ENCODE measurements around the gene GAST.
"Not testable (repeated sequence)": the region's sequence is repeated elsewhere in the genome, so short reads cannot be mapped to it uniquely, and the experiment has no call there.

Gene GAST, protein sequence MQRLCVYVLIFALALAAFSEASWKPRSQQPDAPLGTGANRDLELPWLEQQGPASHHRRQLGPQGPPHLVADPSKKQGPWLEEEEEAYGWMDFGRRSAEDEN

DNA sequence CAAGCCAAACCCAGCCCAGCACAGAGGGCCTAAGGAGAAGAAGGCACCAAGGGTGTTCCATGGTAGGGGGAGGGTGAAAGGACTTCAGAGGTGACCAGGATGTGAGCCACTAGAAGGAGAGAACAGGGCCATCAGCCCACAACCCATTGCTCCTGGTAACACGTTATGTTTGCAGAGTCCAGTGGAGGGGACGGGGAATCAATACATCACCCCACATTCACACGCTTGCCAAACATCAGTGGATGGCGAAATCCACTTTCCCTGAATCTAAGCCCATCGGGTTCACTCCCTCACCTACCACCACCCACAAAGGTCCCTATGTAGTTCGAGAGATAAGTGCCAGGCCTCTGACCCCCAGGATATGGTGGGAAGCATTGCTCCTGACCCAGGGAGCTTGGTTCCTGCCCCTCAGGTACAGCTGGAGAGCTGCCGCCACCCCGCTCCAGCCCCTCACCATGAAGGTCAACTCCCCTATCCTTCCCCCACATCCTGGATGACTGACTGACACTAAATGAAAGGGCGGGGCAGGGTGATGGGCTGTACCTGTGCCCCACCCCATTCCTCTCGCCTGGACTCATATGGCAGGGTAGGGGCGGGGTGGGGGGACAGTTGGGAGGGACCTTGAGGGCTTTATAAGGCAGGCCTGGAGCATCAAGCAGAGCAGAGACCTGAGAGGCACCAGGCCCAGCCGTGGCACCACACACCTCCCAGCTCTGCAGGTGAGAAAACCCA, at the start of gene GAST:
TSS of gene GAST (plus strand) at position 663 of the 732 bp plus-strand sequence. CDS start 3,106 bp downstream, outside the sequence.
- no peak for DNase-seq (ENCODE audit: low read depth)

DNA sequence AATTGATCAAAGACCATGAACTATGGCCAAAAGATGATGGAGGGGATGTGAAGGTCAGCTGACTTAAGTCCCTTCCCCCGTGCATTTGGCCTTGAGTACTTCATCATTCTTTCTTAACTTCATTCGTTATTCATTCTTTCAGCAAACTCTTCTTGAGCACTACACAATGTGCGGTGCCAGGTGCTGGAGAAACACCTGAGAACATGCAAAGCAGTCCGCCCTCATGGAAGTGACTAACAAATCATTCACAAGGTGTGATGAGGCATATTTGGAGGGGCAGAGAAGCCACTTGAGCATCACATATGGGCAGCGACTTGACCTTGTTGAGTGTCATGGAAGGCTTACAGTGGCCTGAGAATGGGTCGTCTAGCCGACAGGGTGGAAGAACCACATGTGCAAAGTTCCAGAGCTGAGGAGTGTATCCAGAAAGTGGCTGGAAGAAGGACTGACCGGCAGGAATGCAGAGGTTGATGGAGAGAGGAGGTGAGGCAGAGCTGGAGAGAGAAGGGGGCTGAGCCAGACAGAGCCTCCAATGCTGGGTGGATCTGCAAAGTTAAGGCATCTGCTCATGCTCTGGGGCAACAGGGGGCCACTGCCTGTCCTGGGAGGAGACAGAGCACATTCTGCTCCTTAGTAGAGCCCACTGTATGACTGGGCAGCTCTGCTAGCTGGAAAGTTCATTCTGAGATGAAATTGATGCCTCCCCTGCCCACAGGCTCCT, 48.5 kb upstream of the GAST start:
- DNase-seq (ENCODE audit: low read depth): no peak

DNA sequence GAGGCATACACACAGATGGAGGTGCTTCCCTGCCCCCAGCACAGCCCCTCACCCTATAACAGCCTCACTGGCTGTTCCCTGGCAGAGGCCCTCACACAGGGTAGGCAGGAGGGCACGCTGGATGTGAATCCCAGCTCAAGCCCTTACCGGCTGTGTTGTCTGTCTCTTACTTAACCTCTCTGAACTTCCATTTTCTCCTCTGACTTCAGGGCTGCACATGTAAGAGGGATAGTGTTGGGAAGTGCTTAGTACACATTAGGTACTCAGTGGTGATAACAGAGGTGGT, 48.0 kb upstream of the GAST start:
- DNase-seq (ENCODE audit: low read depth): no peak

DNA sequence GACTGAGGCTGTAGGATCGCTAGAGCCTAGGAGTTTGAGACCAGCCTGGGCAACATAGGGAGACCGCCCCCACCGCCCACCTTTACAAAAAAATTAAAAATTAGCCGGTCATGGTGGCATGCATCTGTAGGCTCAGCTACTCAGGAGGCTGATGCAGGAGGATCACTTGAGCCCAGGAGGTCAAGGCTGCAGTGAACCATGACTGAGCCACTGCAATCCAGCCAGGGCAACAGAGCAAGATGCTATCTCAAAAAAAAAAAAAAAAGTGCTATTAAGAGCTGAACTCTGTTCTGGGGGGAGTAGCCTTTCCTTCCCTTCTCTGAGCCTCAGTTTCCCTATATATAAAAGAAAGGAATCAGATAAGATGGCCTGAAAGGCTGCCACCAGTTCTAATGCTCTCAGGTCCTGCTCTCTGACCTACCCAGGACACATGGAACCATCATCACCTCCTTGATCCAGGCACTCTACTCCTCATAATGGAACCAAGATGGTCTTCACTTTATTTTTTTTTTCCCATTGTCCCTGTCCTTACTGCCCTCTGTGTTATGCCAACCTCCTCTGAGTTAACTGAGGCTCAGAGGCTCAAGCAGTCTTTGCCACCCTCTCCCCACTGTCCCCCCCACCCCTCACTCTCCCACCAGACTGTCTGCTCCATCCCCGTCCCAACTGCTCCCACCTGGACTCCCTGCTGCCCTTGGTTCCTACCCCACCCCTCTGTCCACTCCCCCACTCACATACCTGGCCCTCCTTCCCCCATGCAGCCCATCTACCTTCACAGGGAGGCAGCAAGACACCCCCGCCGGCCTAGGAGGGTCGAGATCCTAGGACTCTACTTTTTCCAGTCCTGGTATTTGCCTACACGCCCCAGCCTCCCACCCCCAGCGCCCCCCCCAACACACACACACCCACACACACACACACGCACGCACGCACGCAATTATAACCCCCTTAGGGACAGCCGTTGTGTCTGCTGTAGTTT, 47.3 kb upstream of the GAST start:
- DNase-seq (ENCODE audit: low read depth): no peak

DNA sequence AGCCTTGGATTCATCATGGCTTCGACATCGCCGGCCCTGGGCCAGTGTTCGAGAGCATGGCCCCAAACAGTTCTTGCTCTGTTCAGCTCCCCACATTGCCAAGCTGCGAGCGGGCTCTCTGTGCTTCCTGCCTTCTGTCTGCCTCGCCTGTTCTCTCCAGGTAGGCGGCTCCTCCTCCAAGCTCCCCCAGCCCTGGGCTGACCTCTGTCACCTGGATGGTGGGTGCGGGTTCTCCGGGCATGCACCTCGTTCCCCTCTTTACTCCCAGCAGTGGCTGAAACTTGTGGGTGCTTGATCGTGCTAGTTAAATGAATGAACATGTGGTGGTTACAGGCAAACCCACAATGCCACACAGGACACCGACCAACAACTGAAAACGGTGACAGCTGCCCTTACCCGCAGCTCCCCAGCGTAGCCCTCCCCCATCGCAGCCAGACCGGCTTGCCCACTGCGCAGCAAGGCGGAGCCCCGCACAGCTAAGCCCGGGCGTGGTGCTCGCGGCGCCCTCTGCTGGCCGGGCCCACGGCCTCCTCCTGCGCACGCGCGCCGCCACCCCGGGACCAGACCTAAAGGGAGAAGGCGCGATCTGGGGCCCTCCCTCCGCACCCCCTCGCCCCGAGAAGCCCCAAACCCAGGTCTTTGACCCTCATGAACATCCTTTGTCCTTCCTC, 46.4 kb upstream of the GAST start:
- DNase-seq (ENCODE audit: low read depth): peak; percentile 61

DNA sequence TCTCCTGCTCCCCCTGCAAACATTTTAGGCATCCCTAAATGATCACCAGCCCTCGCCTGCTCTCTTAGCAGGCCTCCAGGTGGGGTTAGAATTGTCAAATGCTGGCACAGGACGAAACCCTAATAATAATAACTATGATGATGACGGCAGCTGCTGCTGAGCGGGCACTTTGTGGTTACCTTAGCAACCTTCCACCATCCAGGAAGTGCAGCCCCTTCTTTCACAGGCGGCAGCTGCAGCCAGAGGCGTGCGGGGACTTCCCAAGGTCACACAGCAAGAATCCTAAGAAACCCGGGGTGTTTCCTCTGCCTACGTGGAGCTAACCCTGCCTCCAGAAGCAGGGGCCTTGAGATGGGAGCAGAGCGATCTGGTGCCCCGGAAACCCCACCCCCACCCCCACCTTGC, 45.9 kb upstream of the GAST start:
- DNase-seq (ENCODE audit: low read depth): no peak

DNA sequence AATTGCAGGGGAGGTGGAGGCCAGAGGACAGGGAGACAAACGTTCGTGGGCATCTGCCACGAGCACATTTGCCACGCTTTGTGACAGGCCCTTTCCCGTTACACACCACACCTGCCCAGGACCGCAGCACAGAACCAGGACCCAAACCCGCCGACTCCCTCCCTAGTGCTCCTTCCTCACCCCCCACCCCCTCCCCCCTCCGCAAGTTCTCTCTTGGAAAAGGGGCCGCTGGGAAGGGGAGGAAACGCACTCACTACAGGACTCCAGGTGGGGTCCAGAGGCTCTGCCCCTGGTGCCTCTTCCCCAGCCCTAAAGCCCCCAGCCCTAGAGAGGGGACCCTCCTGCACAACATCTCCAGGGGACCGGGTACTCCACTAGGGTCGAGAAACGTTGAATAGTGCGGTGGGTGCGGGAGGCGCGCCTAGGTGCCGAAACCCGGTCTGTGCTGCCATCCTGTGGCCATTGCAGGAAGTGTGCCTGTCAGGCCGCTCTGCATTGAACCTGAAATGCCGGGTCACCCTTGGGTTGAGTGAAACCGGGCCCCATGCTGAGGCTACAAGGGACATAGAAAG, 45.3 kb upstream of the GAST start:
- DNase-seq (ENCODE audit: low read depth): no peak

DNA sequence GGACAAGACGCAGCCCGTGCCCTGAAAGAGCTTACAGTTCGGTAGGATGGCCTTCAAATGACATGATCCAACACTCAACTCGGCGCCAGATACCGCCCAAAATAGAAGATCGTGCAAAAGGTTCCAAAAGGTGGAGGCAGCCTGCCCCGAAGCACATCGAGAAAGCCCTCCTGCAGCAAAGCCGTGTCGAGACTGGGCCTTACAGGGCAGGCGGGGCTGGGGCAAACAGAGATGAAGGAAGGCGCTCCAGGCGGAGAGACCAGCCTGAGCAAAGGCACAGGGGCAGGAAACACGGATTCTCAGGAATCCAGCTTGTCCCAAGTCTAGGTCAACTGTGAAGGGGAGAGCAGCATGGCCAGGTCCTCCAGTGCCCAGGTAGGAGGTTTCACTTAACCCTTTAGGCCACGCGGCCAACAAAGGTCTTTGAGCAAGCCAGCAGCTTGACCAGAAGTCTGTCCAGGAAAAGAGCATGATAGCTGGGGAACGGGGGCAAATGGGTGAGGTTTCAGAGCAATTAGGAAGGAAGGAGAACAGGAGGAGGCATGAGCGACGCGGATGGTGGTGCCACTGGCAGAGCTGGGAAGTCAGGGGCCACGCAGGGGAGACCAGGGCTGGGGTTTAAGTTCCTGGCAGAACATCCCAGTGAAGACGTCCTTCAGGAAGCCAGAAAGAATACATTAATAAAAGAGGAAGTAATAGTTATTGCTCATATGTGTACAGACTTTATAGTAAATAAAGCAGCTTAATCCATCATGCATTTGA, 44.7 kb upstream of the GAST start:
- DNase-seq (ENCODE audit: low read depth): no peak

DNA sequence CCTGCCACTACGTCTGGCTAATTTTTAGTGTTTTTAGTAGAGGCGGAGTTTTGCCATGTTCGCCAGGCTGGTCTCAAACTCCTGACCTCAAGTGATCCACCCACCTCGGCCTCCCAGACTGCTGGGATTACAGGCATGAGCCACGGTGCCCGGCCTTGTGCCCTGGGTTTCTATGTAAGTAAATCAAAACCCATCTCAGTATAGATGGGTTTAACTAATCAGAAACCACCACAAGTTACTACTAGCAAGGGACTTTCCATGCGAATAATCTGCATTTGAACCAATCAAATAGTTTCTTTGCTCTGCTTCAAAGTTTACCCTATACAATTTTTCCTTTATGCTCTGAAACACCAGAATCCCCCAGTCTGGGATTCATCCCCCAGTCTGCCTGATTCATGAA, 40.0 kb upstream of the GAST start:
- no peak for DNase-seq (ENCODE audit: low read depth)

DNA sequence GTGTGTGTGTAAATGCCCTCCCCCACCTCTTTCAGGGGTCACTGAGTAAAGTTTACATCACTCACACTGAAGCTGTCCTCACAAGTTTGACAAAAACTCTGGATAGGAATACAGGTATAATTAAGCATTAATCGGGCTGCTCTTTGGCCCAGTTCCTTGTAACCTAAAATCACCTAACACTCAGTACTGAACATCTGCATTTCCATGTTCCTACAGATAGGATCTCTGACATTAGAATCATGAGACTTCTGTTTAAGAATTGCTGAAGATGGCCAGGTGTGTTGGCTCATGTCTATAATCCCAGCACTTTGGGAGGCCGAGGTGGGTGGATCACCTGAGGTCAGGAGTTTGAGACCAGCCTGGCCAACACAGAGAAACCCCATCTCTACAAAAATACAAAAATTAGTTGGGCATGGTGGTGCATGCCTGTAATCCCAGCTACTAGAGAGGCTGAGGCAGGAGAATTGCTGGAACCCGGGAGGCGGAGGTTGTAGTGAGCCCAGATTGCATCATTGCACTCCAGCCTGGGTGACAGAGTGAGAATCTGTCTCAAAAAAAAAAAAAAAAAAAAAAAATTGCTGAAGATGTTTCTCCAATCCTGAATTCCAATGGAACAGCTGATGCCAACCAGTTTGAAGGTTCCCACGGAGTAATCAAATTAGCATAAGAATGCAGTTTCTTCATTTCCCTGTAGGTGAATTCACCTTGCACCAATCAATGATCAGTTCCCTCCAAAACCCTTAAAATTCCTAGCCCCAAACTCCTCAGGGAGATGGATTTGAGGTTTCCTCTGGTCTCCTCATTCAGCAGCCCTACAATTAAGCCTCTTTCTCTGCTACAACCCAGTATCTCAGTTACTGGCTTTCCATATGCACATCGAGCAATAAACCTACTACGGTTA, 36.7 kb upstream of the GAST start:
- not testable (repeated sequence) for DNase-seq (ENCODE audit: low read depth)

DNA sequence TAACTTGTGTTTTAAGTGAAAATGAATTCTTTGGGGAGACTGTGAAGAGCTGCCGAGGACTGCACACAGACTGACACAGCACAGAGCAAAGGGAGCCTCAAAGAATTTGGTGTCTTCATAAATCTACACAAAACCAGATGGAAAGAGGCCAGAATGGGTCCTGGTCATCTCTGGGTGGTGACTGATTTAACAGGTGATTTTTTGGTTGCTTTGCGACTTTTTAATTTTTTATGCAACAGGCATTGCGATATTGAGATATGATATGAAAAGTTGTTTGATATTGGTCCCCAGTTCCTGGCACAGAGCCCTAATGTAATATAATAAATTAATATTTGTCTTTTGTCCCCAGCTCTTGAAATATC, 36.1 kb upstream of the GAST start:
- DNase-seq (ENCODE audit: low read depth): no peak

DNA sequence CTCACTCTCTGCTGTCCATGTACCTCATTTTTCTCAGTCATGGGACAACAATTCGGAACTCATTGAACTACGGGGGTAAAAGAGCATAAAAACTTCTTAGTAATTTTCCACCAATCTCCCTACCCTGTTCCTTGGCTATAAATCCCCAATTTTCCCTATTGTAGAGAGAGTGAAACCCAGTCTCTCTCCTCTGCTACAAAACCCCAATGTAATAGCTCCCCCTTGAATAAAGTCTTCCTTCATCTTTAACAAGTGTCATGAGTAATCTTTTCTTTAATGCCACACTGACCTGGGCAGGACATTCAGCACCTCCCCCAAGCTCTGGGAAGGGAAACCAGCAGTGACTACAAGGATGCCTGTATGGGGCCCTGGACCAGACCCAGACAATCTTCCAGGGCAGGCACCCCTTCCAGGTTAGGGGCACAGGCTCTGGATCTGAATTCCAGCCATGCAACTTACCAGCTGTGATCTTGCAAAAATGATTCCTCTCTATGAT, 33.7 kb upstream of the GAST start:
- peak; percentile 20 for DNase-seq (ENCODE audit: low read depth)

DNA sequence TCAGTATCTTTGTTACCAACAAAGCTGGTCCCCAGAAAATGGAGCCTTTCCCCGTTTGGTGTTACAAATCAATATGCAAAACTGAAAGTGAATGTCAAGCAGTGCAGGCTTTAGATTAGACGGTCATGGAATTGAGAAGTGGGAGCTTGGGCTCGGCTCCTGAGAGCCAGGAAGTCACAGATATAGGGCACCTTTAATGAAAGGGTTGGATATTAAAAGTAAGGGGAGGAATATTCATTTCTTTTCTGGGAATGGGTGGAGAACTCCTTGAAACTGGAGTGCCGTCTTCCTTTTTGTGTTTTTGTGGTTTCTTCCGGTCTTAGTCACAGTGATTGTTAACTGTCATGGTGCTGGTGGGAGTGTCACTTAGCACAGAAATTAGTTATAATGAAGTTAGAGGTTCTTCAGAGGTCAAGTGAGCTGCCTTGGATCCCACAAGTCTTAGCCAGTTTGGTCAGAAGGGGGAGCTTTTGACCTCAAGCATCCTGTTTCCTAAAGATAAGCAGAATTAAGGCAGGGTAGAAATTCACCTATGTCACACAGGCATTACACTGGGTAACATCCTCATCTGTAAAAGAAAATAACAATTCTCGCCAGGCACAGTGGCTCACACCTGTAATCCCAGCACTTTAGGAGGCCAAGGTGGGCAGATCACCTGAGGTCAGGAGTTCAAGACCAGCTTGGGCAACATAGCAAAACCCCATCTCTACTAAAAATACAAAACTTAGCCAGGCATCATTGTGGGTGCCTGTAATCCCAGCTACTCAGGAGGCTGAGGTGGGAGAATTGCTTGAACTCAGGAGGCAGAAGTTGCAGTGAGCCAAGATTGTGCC, 33.0 kb upstream of the GAST start:
- DNase-seq (ENCODE audit: low read depth): peak; percentile 75

DNA sequence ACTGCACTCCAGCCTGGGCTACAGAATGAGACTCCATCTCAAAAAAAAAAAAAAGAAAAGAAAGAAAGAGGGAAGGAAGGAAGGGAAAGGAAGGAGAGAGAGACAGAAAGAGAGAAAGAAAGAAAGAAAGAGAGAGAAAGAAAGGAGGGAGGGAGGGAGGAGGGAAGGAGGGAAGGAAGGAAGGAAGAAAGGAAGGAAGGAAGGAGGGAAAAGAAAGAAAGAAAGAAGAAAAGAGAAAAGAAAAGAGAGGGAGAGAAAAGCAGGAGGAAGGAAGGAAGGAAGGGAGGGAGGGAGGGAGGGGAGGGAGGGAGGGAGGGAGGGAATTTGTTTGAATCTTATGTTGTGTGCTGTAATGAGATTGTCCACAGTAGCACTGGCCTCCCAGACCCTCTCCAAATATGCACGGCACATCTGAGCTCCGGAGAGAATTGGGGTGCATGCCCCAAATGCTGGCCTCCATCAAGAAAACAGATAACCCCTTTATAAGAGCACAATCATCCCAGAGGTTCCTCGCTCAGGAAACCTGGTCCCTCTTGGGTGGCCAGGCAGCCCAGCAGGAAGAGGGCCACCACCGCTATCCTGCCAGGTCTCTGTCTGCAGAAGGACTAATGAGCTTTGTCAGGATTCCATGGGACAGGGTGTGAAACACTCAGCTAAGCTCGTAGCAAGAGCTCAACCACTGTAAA, 32.2 kb upstream of the GAST start:
- DNase-seq (ENCODE audit: low read depth): no peak

DNA sequence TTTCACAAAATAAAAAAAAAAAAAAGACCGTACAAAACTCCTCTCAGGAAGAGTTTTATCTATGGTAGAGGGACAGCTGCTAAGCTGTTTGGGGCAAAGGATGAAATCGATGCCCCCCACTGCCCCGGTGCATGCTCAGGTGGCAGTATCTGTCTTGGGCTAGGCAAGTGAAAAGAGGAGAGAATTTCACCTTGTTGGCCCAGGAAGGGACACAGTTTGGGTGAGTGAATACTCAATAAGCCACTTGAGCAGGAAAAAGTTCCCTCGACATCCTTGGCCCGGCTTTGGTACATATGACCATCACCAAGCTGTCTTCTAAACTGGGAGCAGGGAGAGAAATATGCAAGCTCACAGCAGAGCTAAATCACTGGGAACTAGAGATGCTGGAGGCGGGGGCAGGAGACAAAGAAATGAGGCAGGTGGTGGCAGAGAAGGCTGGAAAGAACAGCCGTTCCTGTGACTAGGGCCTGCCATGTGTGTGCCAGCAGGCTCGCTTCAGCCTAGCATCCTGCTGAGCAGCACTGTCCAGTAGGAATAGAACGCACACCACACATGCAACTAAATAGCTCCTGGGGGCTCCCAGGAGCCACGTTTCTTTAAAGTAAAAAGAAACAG, 31.6 kb upstream of the GAST start:
- DNase-seq (ENCODE audit: low read depth): no peak

DNA sequence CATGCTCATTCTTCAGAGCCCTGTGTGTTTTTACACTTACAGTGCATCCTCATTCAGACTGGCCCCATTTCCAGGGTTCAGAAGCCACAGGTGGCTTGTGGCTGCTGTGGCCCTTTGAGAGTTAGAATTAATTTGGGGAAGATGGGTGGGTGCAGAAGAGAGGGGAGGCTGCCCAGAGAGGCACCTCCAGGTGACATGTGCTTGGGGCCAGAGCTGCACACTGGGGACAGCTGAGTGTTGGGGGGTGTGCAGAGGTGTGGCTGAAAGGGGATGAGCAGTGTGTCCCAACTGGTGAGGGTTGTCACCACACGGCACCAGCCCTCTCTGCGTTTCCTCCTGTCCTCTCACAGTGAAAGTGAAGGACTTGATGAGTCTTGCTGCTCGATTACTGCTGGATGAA, 30.4 kb upstream of the GAST start:
- DNase-seq (ENCODE audit: low read depth): no peak

DNA sequence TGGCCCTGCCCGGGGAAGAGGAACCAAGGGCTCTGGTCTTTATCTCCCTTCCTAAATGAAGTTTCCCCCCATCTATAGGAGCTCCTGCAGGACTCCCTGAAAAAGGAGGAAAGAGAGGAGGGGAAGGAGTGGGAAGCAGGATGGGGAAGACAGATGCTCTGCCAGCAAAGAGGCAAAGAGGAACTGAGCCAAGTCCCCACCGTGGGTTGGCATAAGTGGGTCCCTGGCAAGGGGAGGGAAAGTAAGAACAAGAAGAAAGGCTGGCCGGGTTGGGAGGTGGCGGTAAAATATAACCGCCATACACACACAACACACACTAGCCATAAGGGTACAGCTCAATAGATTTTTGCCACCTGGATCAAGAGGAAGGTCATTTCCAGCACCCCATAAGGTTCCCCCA, 29.5 kb upstream of the GAST start:
- DNase-seq (ENCODE audit: low read depth): no peak
